OCI-LY7 (cell line): ENCODE results near the gene ZNF536. TPM values are rescaled to one million over a fixed set of nuclear protein-coding genes. Genes with fewer than 3 reads are reported as not detected.
"Not testable (repeated sequence)": the region's sequence is repeated elsewhere in the genome, so short reads cannot be mapped to it uniquely, and the experiment has no call there.

Experiments
- BruUV-seq: library from RNA; stranded (reverse); fragments of 400-500 nt; replicated peaks from 2 replicates; lab custom pipeline; 2021; lab: Mats Ljungman, UMichigan
- CTCF ChIA-PET: fragments of 300-600 bp; sonication (Branson Sonifier 250); formaldehyde crosslinking; loops from one replicate; lab custom pipeline; 2022; ENCODE audit warnings: antibody characterized with exemption; ENCODE audit not compliant: unreplicated experiment; lab: Charles Lee
- POLR2A ChIA-PET: fragments of 300-600 bp; sonication (Branson Sonifier 250); formaldehyde crosslinking; loops from one replicate; lab custom pipeline; 2022; ENCODE audit warnings: antibody characterized with exemption; lab: Charles Lee
- DNase-seq: peaks from one replicate; pipeline ENCODE4 v3.0.0-alpha.2; 2015; ENCODE audit warnings: low spot score
- H2AFZ ChIP-seq: fragments of 200-600 bp; sonication (generic), shearing (Covaris generic); 2 replicates; pipeline ENCODE4 v1.6.1; 2014; ENCODE audit warnings: mild to moderate bottlenecking, antibody characterized with exemption, low read length, moderate library complexity
- H3K27ac ChIP-seq: fragments of 200-600 bp; sonication (generic); 2 replicates; pipeline ENCODE4 v1.5.1; 2014; ENCODE audit warnings: mixed run types, low read depth, mild to moderate bottlenecking, moderate library complexity, low read length, inconsistent platforms; ENCODE audit not compliant: poor library complexity, severe bottlenecking
- H3K36me3 ChIP-seq: fragments of 200-600 bp; sonication (generic); 2 replicates; pipeline ENCODE4 v1.6.1; 2014; ENCODE audit warnings: mild to moderate bottlenecking, antibody characterized with exemption, low read length, moderate library complexity, mixed read lengths; ENCODE audit not compliant: insufficient read depth
- H3K4me1 ChIP-seq: fragments of 200-600 bp; sonication (generic); 2 replicates; pipeline ENCODE4 v1.5.1; 2014; ENCODE audit warnings: mild to moderate bottlenecking, low read length; ENCODE audit not compliant: insufficient read depth, poor library complexity, severe bottlenecking
- H3K4me2 ChIP-seq: fragments of 200-600 bp; sonication (generic); 2 replicates; pipeline ENCODE4 v1.6.1; 2014; ENCODE audit warnings: mild to moderate bottlenecking, low read length
- H3K4me3 ChIP-seq: fragments of 200-600 bp; sonication (generic); 2 replicates; pipeline ENCODE4 v1.5.1; 2014; ENCODE audit warnings: mild to moderate bottlenecking, low read depth, low read length; ENCODE audit not compliant: poor library complexity, severe bottlenecking
- H3K79me2 ChIP-seq: fragments of 200-600 bp; sonication (generic); 2 replicates; pipeline ENCODE4 v1.6.1; 2016; ENCODE audit warnings: low read depth, mild to moderate bottlenecking, low read length, moderate library complexity, mixed read lengths; ENCODE audit not compliant: insufficient read depth
- H3K9me2 ChIP-seq: fragments of 200-600 bp; sonication (generic); 2 replicates; pipeline ENCODE4 v1.6.1; 2016; ENCODE audit warnings: mild to moderate bottlenecking, low read length, mixed read lengths; ENCODE audit not compliant: insufficient read depth
- H3K9me3 ChIP-seq: fragments of 200-600 bp; sonication (generic); 2 replicates; pipeline ENCODE4 v1.6.1; 2014; ENCODE audit warnings: mild to moderate bottlenecking, mixed run types, low read length, mixed read lengths
- H4K20me1 ChIP-seq: fragments of 200-600 bp; sonication (generic); 2 replicates; pipeline ENCODE4 v1.6.1; 2014; ENCODE audit warnings: mild to moderate bottlenecking, antibody characterized with exemption, low read length, moderate library complexity, mixed read lengths; ENCODE audit not compliant: insufficient read depth
- CTCF ChIP-seq: fragments of 200-600 bp; sonication (generic); conservative IDR thresholded peaks from 2 replicates; pipeline ENCODE4 v1.5.1; 2014; ENCODE audit warnings: mild to moderate bottlenecking, antibody characterized with exemption, low read length, moderate library complexity, mixed read lengths
- EZH2phosphoT487 ChIP-seq: fragments of 200-600 bp; sonication (generic); IDR thresholded peaks from 2 replicates; pipeline ENCODE4 v1.6.1; 2018; ENCODE audit warnings: low read depth, borderline replicate concordance, mild to moderate bottlenecking, mixed run types, antibody characterized with exemption, low read length, moderate library complexity, mixed read lengths
- intact Hi-C: fragments of 100-400 bp; cut with micrococcal nuclease; formaldehyde crosslinking; loops from one replicate; pipeline ENCODE4 v1.10.0; 2022; ENCODE audit not compliant: unreplicated experiment
- total RNA-seq, 2 experiments: library from RNA; depleted of rRNA in 1 of 2; stranded (reverse); fragments of >200 nt in 1 of 2; shearing (Covaris generic) in 1 of 2; gene quantifications; 2 replicates each; pipeline ENCODE4 v1.2.3, GENCODE V29; 2014 to 2022

The ZNF536 gene
- total RNA-seq, 2 experiments from 2014 or later, result 0.06 to 0.30 TPM

DNA sequence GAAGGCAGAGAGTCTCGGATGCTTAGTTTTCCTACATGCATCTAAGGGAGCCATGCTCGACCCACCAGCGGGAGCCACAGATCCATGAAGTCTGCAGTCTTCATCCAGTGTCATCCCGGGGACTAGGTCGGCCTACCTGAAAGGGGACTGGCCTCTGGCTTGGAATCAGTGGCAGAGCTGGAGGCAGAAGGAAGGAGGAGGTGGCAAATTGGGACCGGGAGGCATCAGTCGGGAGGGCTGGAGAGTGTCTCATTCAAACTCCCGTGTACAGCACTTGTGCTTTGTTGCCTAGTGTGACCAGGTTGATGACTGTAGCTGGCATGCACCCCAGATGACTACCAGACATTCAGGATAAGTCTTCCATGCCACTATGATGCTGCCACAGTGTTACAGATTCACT is 26.5 kb upstream of the ZNF536 start:
- no peaks in the 10 kb centered on the region for H3K79me2 ChIP-seq
- no peaks in the 10 kb centered on the region for H3K9me2 ChIP-seq
- ChIA-PET CTCF (no interaction called here), POLR2A (no interaction called here)
- no peaks in the 10 kb centered on the region for H3K4me1 ChIP-seq
- BruUV-seq, result no TSS peak
- H3K4me2 ChIP-seq, result no peak overlapping the region
- H3K4me3 ChIP-seq, result no peak overlapping the region
- H3K9me3 ChIP-seq, result no peaks in the 10 kb centered on the region
- H3K27ac ChIP-seq, result no peak overlapping the region
- intact Hi-C loops, result no loop called here
- H4K20me1 ChIP-seq, result no peaks in the 10 kb centered on the region
- TF ChIP-seq CTCF (no peak), EZH2phosphoT487 (no peak)
- no peaks in the 10 kb centered on the region for H3K36me3 ChIP-seq
- H2AFZ ChIP-seq, result no peak overlapping the region
- no peak for DNase-seq

DNA sequence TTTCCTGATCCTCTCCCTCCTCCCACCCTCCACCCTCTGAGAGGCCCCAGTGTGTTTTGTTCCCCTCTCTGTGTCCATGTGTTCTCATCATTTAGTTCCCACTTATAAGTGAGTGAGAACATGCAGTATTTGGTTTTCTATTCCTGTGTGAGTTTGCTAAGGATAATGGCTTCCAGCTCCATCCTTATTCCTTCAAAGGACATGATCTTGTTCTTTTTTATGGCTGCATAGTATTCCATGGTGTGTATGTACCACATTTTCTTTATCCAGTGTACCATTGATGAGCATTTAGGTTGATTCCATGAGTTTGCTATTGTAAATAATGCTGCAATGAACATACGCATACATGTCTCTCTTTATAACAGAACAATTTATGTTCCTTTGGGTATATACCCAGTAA is 25.7 kb upstream of the ZNF536 start:
- H3K4me2 ChIP-seq, CTCF ChIA-PET, POLR2A ChIA-PET, BruUV-seq, H3K4me1 ChIP-seq, H4K20me1 ChIP-seq, H3K9me2 ChIP-seq, H3K27ac ChIP-seq, H3K79me2 ChIP-seq, H2AFZ ChIP-seq, H3K9me3 ChIP-seq, H3K36me3 ChIP-seq, DNase-seq, intact Hi-C loops, H3K4me3 ChIP-seq: not testable (repeated sequence)

- Histone ChIP-seq H3K4me2 (no peak overlapping the region), H3K9me3 (no peaks in the 10 kb centered on the region), H2AFZ (no peak overlapping the region), H3K4me3 (no peak overlapping the region), H3K27ac (no peak overlapping the region), H3K36me3 (no peaks in the 10 kb centered on the region), H3K9me2 (no peaks in the 10 kb centered on the region), H4K20me1 (no peaks in the 10 kb centered on the region), H3K4me1 (no peaks in the 10 kb centered on the region), H3K79me2 (no peaks in the 10 kb centered on the region)
- no peak for DNase-seq
- no TSS peak for BruUV-seq
- intact Hi-C loops, result no loop called here
- POLR2A ChIA-PET, result no interaction called here
- CTCF ChIA-PET, result no interaction called here
- no peak for TF ChIP-seq CTCF
- no peak for TF ChIP-seq EZH2phosphoT487
These were observed 23.0 kb upstream of the ZNF536 start for GRCh38 chr19:30349131-30349730.
